CD4-positive, alpha-beta T cell treated with Interferon alpha-2 for 1 hour (primary cell): ENCODE measurements around the gene ITK.

Experiments used
- DNase-seq, 2 donors: peaks; one replicate each; pipeline ENCODE4 v3.0.0-alpha.2; 2020 to 2022

Gene ITK

DNA sequence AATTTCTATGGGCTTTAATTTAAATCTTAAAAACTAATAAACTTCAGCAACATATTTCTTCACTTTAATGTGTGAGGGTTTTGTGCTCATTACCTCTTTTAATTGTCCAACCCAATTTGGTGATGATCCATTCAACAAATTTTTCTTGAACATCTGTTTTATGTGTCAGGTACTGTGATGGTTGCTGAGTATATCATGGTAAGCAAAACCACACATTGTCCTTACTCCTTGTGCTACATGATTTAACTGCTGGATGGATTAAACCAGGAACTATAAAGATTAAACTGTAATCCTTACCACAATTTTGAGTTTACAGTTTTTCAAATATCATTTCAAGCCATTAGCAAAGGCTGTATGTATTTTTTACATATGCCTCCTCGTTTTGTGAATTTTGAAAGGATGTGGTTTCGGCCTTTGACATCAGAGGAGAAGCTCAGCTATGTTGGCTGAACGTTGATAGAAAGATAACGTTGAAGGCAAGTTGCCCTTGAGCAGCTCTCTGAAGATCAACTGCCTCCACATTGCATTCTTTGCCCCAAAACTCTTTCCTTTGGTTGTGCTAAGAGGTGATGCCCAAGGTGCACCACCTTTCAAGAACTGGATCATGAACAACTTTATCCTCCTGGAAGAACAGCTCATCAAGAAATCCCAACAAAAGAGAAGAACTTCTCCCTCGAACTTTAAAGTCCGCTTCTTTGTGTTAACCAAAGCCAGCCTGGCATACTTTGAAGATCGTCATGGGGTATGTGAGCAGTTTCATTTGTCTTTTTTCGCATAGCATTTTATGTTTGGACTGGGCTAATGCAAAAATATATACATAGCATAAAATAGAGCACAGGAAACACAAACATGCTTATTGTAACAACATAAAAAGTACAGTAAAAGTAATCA, at the start of gene ITK:
TSS of gene ITK (plus strand) at position 467 of the 891 bp plus-strand sequence. CDS start at position 605, 138 bp downstream.
- peak; percentile 45 to 84 for DNase-seq

DNA sequence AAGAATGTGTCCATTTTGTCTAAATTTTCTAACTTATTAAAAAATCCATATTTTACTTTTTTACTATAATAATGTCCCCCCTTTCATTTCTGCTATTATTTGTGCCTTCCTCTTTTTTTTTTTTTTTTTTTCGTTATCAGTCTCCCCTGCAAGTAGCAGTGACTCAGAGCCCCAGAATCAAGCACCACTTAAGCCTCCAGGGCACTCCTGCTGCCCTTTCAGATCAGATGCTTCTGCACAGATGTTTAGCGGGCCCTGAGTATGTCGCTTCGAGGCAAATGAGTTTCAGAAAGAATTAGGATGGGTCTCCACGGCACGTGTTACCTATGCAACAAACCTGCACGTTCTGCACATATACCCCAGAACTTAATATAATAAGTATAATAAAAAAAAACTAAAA, 49.7 kb upstream of the ITK start:
- DNase-seq, result no peak

DNA sequence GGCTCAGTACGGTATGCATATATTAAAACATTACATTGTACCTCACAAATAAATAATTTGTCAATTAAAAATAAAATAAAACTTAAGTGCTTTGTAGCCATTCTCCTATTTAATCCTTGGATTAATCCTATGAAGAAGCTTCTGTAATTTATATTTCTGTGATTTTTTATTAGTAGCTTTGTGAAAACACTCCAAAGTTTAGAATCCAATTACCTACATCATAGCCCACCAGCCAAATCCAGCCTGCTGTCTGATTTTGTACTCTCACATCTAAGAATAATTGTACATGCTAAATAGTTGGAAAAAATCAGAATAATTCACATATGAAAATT, 48.4 kb upstream of the ITK start:
- no peak for DNase-seq

DNA sequence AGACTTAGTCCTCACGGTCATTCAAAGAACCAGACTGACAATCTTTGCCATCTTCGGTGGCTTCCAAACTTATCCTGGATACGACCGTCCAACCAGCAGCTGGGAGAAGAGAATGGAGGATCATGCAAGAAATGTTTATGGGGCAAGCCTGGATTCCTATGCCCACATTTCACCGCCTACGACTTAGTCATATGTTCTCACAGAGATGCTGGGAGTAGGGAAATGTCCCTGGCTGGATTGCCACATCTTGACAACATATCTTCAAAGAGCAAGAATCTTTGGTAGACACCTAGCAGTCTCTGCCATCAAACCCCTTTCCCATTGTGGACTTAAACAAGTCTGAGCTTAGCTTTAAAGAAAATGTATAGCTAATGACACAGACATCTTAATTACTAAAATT, 42.9 kb upstream of the ITK start:
- no peak for DNase-seq

DNA sequence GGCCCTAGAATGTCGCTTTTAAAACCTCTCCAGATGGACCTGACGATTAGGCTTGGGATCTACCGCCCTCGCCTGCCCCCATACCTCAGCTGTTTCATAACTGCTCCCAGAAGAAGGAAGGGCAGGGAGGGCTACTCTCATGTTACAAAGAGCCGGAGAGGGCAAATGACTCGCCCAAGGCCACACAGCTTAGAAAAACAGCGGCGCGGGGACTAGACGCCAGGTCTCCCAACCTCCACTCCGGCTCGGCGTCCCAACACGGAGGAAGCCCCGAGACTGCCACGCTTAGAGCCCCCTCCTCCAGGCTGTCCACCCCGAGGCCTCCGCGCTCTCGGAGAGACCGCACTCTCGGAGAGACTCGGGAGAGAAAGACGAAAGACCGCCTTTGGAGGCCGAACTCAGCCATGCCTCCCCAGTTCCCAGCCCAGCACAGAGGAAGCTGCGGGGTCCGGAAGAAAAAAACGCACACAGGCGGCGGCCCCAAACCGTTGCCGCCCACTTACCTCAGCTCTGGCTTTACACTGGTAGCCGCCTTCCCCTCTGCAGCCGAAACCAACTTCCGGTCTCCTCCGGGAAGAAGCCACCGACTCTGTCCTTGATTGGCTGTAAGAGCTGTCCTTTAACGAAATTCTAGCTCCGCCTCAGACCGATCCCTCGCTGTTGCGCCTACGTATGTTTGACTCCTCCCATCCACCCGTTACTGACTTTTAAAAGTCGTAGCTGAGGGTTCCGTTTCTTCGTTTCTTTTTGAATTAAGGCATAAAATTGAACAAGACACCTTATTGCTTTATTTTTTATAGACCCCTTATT, 38.1 kb upstream of the ITK start, which contains the start of gene MED7:
TSS of gene MED7 (minus strand) at position 549 of the 810 bp plus-strand sequence. CDS start 3,434 bp downstream, outside the sequence.
- peak; percentile 97 to 98 for DNase-seq

DNA sequence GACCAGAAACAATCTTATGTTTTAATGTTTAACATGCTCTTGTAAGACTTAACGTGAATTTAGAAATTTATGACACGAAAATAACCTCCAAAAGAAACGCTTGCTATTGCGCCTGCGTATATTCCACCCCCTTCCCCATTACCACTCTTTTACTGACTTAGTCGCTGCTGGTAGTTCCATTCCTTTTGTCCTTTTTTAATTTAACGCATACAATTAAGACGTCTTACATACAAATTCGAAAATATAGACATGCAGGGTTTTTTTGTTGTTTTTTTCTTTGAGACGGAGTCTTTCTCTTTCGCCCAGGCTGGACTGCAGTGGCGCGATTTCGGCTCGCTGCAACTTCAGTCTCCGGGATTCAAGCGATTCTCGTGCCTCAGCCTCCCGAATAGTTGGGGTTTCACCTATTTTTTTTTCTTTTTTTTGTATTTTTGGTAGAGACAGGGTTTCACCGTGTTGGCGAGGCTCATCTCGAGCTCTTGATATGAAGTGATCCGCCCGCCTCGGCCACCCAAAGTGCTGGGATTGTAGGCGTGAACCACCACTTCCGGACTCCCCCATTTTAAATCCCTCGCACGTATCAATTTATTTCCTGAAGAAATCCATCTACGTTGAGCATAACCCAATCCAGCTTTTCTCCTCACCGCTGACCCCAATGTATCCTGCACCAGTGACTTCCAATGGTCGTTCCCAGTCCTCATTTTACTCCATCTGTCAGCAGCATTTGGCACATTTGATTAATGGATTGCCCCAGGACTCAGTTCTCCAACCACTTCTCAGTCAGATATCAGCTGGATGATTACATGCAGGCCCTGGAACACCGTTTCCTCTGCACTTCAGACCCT, 37.3 kb upstream of the ITK start:
- peak; percentile 33 to 63 for DNase-seq

DNA sequence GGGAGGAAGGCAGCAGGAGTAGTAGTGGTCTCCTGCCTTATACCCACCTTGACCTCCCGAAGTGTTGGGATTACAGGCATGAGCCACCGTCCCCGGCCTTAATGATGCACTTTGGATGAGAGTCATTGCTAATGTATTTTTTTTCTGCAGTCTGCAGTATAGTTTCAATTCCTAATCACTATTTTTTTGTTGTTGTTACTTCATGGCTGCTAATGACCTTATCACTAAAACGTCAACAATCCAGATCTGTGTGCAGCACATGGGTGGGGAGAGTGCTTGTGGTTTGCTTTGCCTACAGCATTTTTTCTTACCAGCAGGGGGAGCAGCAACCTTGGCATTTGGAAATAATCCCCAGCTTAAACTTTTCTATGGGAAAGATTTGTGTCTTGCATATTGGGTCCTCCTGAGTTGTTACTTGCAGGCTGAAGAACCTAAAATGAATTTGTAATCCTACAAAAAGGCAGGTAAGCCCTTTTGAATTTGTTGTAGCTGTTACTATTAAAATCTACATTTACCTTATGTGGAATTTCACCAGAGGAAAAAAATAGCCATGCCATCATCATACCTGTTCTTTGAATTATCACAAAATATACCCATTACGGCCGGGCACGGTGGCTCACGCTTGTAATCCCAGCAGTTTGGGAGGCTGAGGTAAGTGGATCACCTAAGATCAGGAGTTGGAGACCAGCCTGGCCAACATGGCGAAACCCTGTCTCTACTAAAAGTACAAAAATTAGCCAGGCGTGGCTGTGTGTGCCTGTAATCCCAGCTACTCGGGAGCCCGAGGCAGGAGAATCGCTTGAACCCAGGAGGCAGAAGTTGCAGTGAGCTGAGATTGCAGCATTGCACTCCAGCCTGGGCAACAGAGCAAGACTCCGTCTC, 31.7 kb upstream of the ITK start:
- peak; percentile 79 to 91 for DNase-seq

DNA sequence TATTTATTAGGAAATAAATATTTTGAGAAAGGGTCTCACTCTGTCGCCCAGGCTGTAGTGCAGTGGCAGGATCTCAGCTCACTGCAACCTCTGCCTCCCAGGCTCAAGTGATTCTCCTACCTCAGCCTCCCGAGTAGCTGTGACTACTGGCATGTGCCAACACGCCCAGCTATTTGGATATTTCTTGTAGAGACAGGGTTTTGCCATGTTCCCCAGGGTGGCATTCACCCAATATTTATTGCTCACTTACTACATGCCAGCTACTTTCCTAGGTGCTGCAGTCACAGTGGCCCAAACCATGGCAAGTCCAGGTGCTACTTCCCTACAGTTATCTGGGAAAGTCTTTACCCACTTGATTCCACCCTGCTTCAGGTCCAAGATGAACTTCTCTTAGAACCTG, 29.6 kb upstream of the ITK start:
- no peak for DNase-seq

DNA sequence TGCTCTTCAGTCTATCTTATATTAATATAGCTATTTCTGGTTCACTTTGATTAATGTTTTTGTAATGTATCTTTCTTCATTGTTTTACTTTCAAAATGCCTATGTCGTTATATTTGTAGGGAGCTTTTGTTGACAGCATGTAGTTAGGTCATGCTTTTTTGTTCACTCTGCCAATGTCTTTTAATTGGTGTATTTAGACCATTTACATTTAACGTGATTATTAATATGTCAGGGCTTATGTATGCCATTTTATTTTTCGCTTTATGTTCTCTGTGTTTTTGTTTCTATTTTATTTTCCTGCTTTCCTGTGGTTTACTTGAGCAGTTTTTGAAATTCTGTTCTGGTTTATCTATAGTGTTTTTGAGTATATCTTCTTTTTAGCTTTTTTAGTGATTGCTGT, 25.3 kb upstream of the ITK start:
- no peak for DNase-seq

DNA sequence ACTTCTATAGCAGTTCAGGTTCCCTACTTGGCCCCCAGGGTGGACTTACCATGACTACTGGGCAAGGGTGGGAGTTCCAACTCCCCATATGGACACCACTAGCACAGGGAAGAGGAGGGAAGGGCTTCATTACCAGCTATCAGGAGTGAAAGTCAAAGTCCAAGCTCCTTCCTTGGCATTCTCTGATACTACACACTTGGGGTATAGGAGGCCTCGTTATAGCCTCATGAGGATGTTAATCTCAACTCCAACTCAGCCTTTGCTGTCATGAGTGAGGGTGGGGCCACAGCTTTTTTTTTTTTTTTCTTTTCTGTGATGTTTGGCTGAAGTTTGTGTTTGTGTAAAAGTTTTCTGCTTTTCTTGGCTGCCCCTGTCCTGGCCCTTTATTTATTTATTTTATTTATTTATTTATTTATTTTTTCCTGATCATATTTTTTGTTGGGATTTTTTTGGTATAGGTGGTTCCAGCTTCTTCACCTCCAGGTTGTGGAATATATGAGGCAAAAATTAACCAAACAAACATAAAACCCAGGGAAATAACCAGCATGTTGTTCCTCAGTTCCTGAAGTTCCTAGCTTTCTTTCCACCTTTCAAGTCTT, 23.2 kb upstream of the ITK start:
- DNase-seq, result no peak

DNA sequence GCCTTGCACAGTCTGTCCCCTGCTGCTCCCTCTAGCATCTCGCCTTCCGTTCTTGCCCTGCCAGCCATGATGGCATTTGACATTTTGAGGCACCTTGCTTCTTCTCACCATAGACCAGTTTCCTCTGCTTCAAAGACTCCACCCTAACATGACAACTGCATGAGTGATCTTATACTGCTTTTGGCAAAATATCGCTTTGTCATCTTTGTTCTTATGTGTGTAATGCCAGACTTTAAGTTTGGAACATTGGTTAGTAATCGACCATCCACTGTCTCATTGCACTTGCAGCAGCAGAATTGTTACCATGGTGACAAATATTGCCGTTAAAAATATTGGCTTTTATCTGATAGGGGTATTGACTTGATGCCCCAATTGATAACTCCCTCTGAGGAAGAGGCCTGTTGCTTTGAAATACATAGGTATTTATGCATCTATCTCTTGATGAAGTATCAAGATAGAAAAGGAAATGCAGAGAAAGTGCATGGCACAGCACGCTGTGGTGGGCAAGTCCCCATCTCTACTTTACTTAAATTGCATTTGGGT, 21.4 kb upstream of the ITK start:
- DNase-seq, result peak; percentile 20 to 85

DNA sequence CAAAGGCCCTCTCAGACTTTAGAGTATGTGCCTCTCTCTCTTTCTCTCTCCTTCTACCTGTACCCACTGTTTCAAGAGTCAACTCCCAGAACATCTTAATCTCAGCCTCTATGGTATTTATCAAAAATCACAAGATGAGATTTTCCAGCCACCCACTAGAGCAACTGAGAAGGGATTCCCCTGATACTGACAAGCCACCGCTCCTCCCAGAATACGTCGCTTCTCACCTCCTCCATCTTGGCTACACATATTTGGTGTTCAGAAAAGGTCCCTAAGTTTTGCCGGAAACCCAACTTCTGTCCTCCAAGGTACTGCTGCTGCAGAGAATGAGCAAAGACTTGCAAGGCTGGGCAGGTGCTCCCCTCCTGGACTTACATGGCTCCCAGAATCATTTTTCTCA, 20.6 kb upstream of the ITK start:
- peak; percentile 45 to 85 for DNase-seq

DNA sequence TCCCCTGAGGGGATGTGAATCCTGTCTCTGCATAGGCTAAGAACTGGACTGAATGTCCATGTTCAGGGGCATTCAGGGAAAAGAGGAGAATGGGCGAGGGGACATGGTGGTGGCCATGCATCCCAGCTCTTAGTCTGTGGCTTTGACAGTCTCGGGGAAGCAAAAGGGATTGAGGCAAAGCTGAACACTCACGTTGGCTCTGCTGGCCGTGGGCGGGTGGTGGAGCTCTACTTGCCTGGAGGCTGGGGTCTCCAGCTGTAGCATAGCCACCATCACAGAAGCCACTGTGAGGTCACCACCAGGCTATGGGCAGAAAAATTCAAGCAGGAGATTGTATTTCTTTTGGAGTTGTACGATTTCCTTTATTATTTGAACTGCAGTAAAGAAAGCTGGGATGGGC, 18.6 kb upstream of the ITK start:
- DNase-seq, result no peak

DNA sequence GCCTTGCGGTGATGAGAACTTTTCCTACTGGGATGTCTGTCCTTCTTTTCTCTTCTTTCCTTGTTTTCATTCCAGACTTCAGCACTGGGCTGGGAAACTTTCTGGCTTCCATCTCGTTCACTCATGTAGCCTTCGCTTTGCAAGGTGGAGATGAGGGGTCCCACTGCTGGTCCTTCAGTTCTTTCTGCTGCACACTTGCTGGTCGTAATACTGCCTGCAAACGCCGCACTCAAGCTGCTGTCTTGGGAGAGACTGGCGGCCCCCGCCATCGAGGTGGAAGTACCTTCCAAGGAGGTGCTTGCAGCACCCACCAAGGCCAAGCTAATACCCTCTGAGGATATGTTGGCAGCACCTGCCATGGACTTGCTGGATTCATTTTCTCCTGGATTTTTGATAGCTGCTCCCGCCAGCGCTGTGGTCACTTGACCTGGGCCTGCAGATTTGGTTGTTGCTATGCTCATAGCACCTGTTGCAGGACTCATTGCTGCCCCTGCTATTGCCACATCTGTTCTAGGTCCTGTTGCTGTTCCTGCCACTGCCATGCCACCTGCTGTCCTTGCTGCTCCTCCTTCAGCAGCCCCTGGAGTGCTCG, 17.6 kb upstream of the ITK start:
- DNase-seq, result no peak

DNA sequence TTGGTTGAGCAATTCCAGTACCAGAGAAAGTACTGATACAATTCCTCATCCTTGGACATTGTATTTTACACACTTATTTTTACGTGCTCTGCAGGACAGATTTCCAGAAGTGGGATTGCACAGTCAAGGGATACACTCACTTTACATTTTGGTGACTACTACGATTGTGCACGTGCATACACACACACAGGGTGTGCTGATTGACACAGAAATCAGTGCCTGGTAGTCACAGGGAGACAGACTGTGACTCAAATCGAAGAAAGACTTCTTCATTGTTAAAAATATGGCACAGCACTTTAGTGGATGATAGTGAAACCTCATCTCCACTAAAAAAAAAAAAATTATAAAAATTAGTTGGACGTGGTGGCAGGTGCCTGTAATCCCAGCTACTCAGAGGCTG, 16.1 kb upstream of the ITK start:
- DNase-seq, result no peak

DNA sequence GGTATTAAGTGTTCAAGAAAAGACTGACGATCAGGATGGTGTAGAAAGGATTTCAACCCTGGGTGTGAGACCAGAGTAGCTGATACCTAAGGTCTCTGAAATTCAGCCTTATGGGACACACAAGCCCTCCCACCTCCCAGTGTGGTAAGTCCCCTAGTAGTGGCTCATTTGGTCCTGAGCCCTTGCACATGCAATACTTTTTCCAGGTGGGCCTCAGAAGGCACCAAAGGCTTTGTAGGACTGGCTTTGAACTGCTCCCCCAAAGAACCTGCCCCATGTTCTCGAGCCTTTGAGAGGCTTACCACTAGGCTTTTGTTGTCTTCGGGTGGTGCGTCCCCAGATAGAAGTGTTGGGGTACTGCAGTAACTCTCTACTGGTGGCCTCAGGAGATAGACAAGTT, 15.4 kb upstream of the ITK start:
- no peak for DNase-seq

DNA sequence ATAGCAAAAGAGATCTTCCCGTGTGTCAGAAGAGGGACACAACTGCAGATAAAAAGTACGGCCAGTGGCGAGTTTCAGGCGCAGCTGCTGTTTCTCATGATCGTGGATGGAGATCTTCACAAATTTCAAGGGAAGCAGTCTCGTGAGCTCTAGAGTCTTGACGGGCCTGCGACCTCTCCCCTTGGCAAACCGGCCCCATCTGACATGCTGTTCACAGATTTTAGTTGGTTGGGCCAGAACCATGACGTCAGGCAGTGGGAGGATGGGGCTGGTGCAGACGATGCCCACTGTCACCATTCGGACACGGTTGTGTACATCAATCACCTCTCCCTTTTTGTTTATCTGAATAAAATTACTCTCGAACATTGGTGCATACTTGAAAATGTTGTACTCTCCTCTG, 15.0 kb upstream of the ITK start:
- DNase-seq, result no peak

DNA sequence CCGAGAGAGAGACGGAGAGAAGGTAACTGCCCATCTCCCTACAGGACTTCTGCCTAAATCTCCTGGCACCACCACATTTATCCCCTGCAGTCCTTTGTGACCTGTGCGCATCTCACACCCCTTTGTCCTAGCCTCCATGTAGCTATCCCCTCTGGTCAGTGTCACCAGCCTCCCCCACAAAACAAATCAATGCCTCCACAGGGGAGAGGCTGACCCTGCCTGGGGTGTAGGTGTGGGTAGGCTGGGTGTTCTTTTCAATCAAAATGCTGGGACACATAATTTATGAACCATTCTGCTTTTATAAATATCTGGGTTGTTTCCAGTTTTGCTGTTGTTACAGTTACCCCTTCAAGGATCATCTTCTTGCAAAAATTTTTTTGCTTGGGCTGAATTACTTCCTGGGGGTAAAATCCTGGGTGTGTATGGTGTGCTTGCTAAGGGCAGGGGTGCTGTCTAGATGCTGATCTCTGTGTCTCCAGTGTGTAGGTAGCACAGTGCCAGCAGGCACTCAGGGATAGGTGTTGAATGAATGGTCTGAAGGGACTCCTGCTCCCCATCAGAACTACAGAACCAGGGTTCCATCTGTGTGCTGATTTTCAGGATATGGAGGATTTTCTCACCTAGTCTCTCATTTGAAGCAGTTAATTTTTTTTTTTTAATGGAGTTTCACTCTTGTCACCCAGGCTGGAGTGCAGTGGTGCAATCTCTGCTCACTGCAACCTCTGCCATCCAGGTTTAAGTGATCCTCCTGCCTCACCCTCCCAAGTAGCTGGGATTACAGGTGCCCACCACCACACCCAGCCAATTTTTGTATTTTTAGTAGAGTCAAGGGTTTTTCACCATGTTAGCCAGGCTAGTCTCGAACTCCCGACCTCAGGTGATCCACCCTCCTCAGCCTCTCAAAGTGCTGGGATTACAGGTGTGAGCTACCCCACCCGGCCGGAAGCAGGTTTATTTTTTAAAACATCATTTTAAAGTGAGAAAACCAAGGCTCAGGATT, 14.1 kb upstream of the ITK start, which contains the start of gene GARIN3:
TSS of gene GARIN3 (minus strand) at position 51 of the 1,000 bp plus-strand sequence. CDS start 96 bp downstream, outside the sequence.
- no peak for DNase-seq

DNA sequence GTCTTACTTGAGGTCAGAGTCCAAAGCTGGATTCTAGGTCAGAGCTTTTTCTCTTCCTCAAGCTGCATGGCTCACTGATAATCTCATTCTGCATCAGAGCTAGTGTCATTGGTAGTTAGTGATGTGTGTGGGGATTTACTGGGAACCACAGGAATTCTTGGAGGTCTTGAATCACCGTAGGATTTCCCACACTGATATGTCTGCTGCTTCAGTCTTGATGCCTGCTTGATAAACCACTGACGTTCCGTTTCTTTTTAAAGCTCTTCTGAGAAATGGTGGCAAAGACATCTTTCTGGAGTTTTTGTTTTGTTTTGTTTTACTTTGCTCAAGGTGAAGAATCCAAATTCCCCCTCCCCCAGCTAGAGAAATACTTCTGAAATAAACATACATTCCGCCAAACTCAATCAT, 13.4 kb upstream of the ITK start:
- DNase-seq, result peak; percentile 41 to 78
